CD4-positive, alpha-beta T cell (primary cell): ENCODE measurements around the gene VLDLR. TPM values are rescaled to one million over a fixed set of nuclear protein-coding genes. Genes with fewer than 3 reads are reported as not detected.

Experiments used
- ATAC-seq: fragments of 200-7000 bp; cut with Tn5 transposase; one replicate; pipeline ENCODE4 v1.10.0; 2022; ENCODE audit warnings: mild to moderate bottlenecking; ENCODE audit not compliant: poor library complexity
- CTCF ChIA-PET: fragments of 350-600 bp; sonication (Branson Sonifier 250); formaldehyde crosslinking; loops from one replicate; lab custom pipeline; 2021; ENCODE audit warnings: antibody characterized with exemption, inconsistent platforms; lab: Charles Lee
- POLR2A ChIA-PET: fragments of 350-600 bp; sonication (Branson Sonifier 250); formaldehyde crosslinking; loops from one replicate; lab custom pipeline; 2021; ENCODE audit warnings: antibody characterized with exemption, inconsistent platforms; lab: Charles Lee
- DNase-seq, 14 experiments: peaks; one replicate each; pipeline ENCODE4 v3.0.0-alpha.2; 2013 to 2020; ENCODE audit warnings: mixed read lengths in 2 of 14
- H3K27ac ChIP-seq, 2 donors: one replicate each; pipeline versions ENCODE4 v1.5.1 to v1.7.0; 2013; ENCODE audit warnings: low read length in 2 of 2, low read depth in 1 of 2, mild to moderate bottlenecking in 1 of 2
- H3K27me3 ChIP-seq, 2 experiments: 1 replicate in 1 of 2; 2 replicates in 1 of 2; pipeline versions ENCODE4 v1.6.1 to v1.7.0; 2013; ENCODE audit warnings: low read length in 2 of 2, control low read depth in 1 of 2, mild to moderate bottlenecking in 1 of 2, moderate library complexity in 1 of 2; ENCODE audit not compliant: insufficient read depth in 2 of 2, control insufficient read depth in 1 of 2
- H3K36me3 ChIP-seq: one replicate; pipeline ENCODE4 v1.6.1; 2013; ENCODE audit warnings: low read length, control low read depth; ENCODE audit not compliant: insufficient read depth
- H3K4me1 ChIP-seq: one replicate; pipeline ENCODE4 v1.6.1; 2013; ENCODE audit warnings: low read length, control low read depth; ENCODE audit not compliant: insufficient read depth
- H3K4me3 ChIP-seq: one replicate; pipeline ENCODE4 v1.5.1; 2013; ENCODE audit warnings: mild to moderate bottlenecking, low read length, moderate library complexity
- H3K9me3 ChIP-seq, 2 experiments: 1 replicate in 1 of 2; 2 replicates in 1 of 2; pipeline versions ENCODE4 v1.6.1 to v1.7.0; 2013; ENCODE audit warnings: low read length in 2 of 2, mild to moderate bottlenecking in 2 of 2, control low read depth in 1 of 2, moderate library complexity in 1 of 2; ENCODE audit not compliant: control insufficient read depth in 1 of 2, insufficient read depth in 1 of 2
- H3K27ac Mint-ChIP-seq: one replicate; pipeline ENCODE4 v1.8.0; 2020; ENCODE audit warnings: mixed read lengths
- H3K27me3 Mint-ChIP-seq: one replicate; pipeline ENCODE4 v1.8.0; 2021; ENCODE audit warnings: mixed read lengths
- H3K36me3 Mint-ChIP-seq: one replicate; pipeline ENCODE4 v1.8.0; 2021; ENCODE audit warnings: low read depth, mixed read lengths
- H3K4me1 Mint-ChIP-seq: one replicate; pipeline ENCODE4 v1.8.0; 2021; ENCODE audit warnings: low read depth, mixed read lengths
- H3K4me3 Mint-ChIP-seq: one replicate; pipeline ENCODE4 v1.8.0; 2020; ENCODE audit warnings: mild to moderate bottlenecking, mixed read lengths
- H3K9me3 Mint-ChIP-seq: one replicate; pipeline ENCODE4 v1.8.0; 2020; ENCODE audit warnings: mixed read lengths
- CTCF ChIP-seq: fragments of 200-600 bp; IDR thresholded peaks from one replicate; pipeline ENCODE4 v1.8.0; 2022; ENCODE audit warnings: antibody characterized with exemption, mild to moderate bottlenecking
- intact Hi-C, 2 experiments: fragments of 100-400 bp; cut with DNase I in 1 of 2; cut with micrococcal nuclease in 1 of 2; formaldehyde crosslinking; loops; one replicate each; pipeline versions ENCODE4 v1.15.1 to v1.9.0; 2023 to 2025; cut with DNase I, micrococcal nuclease
- total RNA-seq, 174 experiments: library from RNA in 2 of 174; stranded (reverse) in 2 of 174; gene quantifications; one replicate each; pipeline ENCODE4 v1.2.3 and lab custom pipeline; 2021 to 2026

VLDLR gene
- total RNA-seq, 2 experiments from 2014 or later = 0.08 TPM; not detected in 1

DNA sequence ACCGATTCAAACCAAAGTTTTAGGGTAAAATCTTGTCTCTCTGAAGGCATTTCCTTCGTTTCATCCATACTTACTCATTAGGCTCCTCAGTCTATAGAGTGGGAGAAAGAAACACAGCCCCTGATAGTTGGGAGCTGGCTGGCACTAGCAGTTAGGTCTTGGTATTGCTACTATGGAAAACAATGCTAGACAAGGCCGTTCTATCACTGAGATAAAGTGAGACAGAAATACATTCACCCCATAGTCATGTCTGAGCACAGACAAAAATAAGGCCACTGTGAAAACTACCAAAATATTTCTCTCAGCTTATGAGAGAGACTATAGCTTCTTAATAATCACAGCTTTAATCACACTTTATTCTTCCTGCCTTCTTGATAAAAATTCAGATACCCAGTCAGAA lies 67.0 kb downstream of the VLDLR start:
- Mint-ChIP-seq H3K4me1 (no peaks in the 10 kb centered on the region), H3K27ac (no peak overlapping the region), H3K36me3 (no peaks in the 10 kb centered on the region), H3K27me3 (no peaks in the 10 kb centered on the region), H3K9me3 (no peaks in the 10 kb centered on the region), H3K4me3 (no peak overlapping the region)
- Histone ChIP-seq H3K4me3 (no peak overlapping the region), H3K27me3 (no peaks in the 10 kb centered on the region), H3K27ac (no peak overlapping the region), H3K4me1 (no peaks in the 10 kb centered on the region), H3K9me3 (no peaks in the 10 kb centered on the region), H3K36me3 (no peaks in the 10 kb centered on the region)
- POLR2A ChIA-PET = no interaction called here
- no peak for TF ChIP-seq CTCF
- intact Hi-C loops = no loop called here
- CTCF ChIA-PET = no interaction called here
- ATAC-seq = no peak
- no peak for DNase-seq

GRCh38 chr9:2691212-2691611 lies 69.6 kb downstream of the VLDLR start:
- intact Hi-C loops = no loop called here
- TF ChIP-seq CTCF = no peak
- Mint-ChIP-seq H3K9me3 (no peaks in the 10 kb centered on the region), H3K4me1 (no peaks in the 10 kb centered on the region), H3K36me3 (no peaks in the 10 kb centered on the region), H3K27ac (no peak overlapping the region), H3K27me3 (no peaks in the 10 kb centered on the region), H3K4me3 (no peak overlapping the region)
- no peaks in the 10 kb centered on the region for H3K9me3 ChIP-seq
- no peaks in the 10 kb centered on the region for H3K4me1 ChIP-seq
- no peak overlapping the region for H3K4me3 ChIP-seq
- ChIA-PET POLR2A (no interaction called here), CTCF (no interaction called here)
- no peak for DNase-seq
- H3K36me3 ChIP-seq = no peaks in the 10 kb centered on the region
- ATAC-seq = no peak
- H3K27me3 ChIP-seq = no peaks in the 10 kb centered on the region
- H3K27ac ChIP-seq = no peak overlapping the region

- ChIA-PET POLR2A (no interaction called here), CTCF (no interaction called here)
- Mint-ChIP-seq H3K27ac (no peak overlapping the region), H3K9me3 (no peaks in the 10 kb centered on the region), H3K4me1 (no peaks in the 10 kb centered on the region), H3K4me3 (no peak overlapping the region), H3K27me3 (no peaks in the 10 kb centered on the region), H3K36me3 (no peaks in the 10 kb centered on the region)
- intact Hi-C loops = no loop called here
- ATAC-seq (no peak), DNase-seq (no peak)
- Histone ChIP-seq H3K27me3 (no peaks in the 10 kb centered on the region), H3K27ac (no peak overlapping the region), H3K4me1 (no peaks in the 10 kb centered on the region), H3K9me3 (no peaks in the 10 kb centered on the region), H3K36me3 (no peaks in the 10 kb centered on the region), H3K4me3 (no peak overlapping the region)
- TF ChIP-seq CTCF = no peak
Measured at GRCh38 chr9:2691626-2692025, 70.0 kb downstream of the VLDLR start.
